SW480 (cell line): Measurements from ENCODE around the gene SOCS4.
"Not testable (repeated sequence)": the region's sequence is repeated elsewhere in the genome, so short reads cannot be mapped to it uniquely, and the experiment has no call there.

Source experiments
- DNase-seq: peaks from one replicate; pipeline ENCODE4 v3.0.0-alpha.2; 2016; ENCODE audit warnings: low spot score

Gene SOCS4

GRCh38 chr14:55052269-55052930 is 25.4 kb downstream of the SOCS4 start:
- no peak for DNase-seq

DNA sequence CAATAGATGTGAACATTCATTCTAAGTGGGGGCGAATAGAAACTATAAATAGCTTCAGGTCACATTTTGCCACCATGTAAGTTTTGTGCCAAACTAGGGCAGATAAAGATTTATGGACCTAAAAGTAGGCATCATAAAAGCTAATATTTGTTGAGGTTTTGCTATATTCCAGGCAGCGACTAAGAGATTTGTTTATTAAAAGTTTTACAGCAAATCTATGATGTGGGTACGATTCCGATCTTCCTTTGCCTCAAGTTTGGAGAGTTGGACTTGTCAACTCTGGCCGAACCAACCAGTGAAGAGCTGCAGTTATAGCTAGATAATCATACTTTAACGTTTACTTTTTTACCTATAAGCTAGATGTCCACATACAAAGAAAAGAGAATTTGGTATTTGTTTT is 26.0 kb downstream of the SOCS4 start:
- no peak for DNase-seq

DNA sequence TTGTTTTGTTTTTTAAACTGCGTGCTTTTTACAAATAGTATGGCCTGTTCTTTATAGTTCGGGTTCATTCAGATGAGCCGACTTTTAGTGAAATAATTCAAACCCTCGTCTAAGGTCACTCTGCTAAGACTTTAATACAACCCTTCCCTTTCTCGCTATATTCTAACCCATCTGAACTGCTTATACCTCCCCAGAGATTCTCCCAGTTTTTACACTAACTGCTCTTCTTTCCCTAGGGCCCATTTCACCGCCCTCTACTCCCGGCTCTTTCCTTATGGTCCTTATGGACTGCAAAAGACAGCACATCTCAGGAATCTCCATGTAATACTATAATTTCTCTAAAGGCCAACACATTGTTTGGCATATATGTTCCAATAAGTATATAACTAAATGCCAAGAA is 26.5 kb downstream of the SOCS4 start:
- no peak for DNase-seq

GRCh38 chr14:55054098-55054497 is 27.1 kb downstream of the SOCS4 start:
- no peak for DNase-seq

GRCh38 chr14:55057919-55058318 is 30.9 kb downstream of the SOCS4 start:
- DNase-seq = no peak

DNA sequence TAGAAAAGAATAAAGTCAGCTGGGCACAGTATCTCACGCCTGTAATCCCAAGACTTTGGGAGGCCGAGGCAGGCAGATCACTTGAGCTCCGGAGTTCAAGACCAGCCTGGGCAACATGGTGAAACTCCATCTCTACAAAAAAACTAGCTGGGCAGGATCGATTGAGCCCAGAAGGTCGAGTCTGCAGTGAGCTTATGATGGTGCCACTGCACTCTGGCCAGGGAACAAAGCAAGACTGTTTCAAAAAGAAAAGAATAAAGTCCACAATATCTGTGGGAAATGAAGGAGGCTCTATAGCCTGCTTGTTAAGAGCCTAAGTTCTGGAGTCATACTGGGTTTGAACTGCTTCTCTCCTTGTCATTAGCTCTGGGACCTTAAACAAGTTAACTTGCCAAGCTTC is 32.3 kb downstream of the SOCS4 start:
- no peak for DNase-seq

DNA sequence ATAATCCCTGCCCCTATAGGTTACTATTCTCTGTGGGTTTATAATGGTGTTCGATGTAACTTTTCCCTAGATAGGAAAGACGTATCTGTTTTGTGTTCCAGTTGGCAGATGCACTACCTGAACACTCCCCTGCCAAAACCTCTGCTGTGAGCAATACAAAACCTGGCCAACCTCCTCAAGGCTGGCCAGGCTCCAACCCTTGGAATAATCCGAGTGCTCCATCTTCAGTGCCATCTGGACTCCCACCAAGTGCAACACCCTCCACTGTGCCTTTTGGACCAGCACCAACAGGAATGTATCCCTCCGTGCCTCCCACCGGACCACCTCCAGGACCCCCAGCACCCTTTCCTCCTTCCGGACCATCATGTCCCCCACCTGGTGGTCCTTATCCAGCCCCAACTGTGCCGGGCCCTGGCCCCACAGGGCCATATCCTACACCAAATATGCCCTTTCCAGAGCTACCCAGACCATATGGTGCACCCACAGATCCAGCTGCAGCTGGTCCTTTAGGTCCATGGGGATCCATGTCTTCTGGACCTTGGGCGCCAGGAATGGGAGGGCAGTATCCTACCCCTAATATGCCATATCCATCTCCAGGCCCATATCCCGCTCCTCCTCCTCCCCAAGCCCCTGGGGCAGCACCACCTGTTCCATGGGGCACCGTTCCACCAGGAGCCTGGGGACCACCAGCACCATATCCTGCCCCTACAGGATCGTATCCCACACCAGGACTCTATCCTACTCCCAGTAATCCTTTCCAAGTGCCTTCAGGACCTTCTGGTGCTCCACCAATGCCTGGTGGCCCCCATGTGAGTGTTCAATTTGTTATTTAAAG is 35.7 kb downstream of the SOCS4 start:
- DNase-seq = no peak

- not testable (repeated sequence) for DNase-seq
Observed at GRCh38 chr14:55064896-55065295, 37.9 kb downstream of the SOCS4 start.

DNA sequence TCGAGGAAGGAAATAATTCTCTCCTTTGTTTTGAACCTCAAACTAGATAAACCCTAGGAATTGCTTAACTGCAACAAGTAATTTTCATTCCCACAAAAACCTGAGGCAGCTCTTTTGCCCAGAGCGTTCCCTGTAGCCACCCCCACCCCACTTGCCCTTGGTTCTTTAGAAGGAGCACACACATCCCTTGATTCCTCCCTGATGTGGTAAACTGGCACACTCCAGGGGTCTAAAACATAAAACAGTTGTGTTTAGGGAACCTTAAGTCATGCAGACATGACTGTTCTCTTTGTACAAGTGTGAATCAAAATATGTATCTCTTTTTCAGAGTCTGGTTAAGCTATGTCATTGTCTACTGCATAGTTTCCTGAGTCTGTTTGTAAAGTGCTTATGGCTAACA is 38.4 kb downstream of the SOCS4 start:
- DNase-seq = no peak

DNA sequence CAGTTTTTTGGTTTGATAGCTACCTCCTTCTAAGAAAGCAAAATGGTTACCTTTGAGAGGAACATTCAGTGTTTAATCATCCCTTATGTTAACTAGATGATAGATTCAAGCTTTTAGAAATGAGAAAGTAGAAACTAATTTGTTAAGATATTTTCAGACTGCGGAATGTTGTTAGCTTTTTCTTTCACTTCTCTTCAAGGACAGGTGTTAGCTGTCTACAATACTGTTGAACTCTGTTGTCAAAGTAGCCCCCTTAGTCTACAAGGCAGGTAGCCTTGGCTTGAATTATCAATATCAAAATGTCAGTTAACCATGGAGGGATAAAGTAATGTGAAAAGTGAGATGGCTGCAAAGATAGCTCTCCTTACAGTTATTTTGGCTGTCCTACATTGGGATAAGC is 39.2 kb downstream of the SOCS4 start:
- DNase-seq = no peak

GRCh38 chr14:55070981-55071411 is 44.0 kb downstream of the SOCS4 start:
- no peak for DNase-seq

DNA sequence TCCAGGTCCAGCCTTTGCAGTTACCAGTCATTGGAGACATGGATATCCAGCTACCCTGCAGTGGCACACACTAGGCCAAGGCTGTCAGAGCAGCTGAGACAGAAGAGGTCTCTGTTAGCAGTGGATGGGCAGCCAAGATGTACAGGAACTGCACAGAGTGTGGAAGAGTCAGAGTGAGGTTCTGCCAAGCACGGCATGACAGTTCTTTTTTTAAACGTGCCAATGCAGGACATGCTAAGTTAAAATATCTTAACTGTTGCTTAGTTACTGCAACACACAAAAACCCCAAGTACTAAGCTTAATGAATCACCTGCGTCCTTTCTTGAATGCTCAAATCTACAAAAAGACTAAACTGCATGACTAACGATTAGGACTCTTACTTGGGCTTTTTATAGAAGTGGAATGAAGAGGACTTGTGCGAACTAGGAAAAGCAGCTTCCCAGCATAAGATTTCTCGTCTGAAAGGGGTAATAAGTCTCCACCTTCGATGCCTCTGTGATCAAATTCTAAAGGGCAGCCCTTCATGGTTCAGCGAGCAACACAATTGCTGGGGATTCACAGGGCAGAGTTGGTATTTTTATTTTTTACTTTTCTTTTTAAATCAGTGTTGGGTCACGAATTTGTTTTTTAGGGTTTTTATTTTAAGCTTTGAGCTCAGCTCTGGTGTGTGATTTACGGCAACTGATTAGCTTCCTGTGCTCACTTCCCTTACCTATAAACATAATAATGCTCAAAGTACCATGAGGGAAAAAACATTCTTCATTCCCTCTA is 45.0 kb downstream of the SOCS4 start:
- no peak for DNase-seq

DNA sequence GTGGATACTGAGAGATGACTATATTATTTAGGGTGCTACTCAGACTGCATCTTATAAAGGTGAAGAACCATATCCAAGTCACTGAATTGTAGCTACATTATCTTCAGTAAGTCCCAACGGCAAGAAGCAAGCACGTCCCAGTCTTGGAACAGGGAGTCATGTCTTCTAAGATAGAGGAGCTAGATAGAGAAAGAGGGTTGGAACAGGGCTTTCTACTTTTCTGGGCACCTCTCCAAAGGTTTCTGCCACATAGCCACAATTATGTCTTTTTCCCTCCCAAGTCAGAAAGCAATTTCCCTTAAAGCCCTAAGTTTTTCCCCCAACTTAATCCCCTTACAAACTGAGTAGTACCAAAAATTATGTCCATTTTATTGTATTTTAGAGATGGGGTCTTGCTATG is 46.8 kb downstream of the SOCS4 start:
- no peak for DNase-seq

- DNase-seq = no peak
Observed at GRCh38 chr14:55074662-55075061, 47.6 kb downstream of the SOCS4 start.

- no peak for DNase-seq
Observed at GRCh38 chr14:55075628-55076175, 48.7 kb downstream of the SOCS4 start.

DNA sequence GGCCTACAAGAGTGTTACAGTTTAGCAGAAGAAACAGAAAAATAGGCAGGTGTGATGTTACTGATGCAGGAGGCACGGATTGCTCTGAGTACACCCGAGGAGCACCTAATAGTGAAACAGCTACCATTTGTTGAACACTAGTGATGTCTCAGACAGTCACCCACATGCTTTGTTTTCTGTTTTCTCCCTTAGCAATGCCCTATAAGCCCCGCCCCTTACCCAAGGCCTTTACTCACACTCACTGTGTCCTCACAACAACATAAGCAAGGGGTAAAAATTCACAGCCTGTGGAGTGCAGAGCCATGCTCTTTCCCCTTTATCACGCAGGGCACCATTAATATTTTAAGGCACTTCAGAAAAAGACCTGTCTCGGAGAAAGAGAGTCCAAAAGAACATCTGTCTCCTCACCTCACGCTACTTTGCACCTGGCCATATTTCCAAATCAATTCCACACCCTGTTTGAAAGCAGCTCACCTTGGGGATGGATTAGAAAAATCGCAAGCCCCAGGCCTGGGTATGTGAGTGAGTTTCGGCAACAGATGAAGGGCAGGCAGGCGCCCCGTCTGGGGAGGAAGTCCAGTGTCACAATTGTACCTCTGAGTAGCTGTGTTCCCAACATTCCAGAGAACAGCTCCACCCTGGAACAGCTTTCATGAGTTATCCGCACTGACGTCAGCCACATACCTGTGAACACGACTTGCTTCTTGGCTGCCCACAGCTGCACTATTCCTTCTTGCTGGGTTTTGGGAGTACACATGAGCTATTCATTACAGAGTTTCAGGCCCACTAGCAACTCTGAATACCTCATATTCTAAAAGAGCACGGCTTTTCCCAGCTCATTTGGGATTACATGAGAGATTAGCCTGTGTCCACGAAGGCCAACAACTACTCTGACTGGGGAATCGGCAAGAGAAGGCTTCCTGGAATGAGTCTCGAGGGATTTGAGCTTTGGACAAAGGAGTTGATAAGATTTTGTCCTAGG is 50.4 kb downstream of the SOCS4 start:
- peak; percentile 91 for DNase-seq

DNA sequence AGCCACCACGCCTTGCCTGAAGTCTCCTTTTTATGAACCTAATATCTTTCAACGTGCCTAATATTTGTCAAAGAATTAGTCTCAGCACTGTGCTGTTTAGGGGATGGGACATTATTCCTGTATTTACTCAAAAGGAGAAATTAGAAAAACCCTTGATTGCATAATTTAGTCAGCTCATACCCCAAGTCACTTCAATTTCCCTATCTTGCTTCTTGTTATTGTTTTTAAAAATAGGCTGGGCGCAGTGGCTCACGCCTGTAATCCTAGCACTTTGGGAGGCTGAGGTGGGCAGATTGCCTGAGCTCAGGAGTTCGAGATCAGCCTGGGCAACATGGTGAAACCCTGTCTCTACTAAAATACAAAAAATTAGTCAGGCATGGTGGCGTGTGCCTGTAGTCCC is 52.9 kb downstream of the SOCS4 start:
- not testable (repeated sequence) for DNase-seq

GRCh38 chr14:55084401-55085059 is 57.5 kb downstream of the SOCS4 start:
- no peak for DNase-seq

- no peak for DNase-seq
Observed at GRCh38 chr14:55085060-55085660, 58.1 kb downstream of the SOCS4 start.

DNA sequence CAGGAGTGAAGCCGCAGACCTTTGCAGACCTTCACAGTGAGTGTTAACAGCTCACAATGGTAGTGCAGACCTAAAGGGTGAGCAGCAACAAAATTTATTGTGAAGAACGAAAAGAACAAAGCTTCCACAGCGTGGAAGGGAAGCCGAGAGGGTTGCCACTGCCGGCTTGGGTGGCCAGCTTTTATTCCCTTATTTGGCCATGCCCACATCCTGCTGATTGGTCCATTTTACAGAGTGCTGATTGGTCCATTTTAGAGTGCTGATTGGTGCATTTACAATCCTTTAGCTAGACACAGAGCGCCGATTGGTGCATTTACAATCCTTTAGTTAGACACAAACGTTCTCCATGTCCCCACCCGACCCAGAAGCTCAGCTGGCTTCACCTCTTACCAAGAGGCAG is 59.9 kb downstream of the SOCS4 start:
- no peak for DNase-seq
